Measurements from ENCODE around the gene CPT1C.
A peak's percentile ranks its signal among the peaks of the same experiment; 100 is the strongest.
"Not testable (repeated sequence)": the region's sequence is repeated elsewhere in the genome, so short reads cannot be mapped to it uniquely, and the experiment has no call there.

The CPT1C gene

GRCh38 chr19:49704888-49705642 is 14.1 kb downstream of the CPT1C start:
- DNase-seq (ENCODE audit: low read depth in 2 of 2): no peak

GRCh38 chr19:49705919-49706318 is 15.0 kb downstream of the CPT1C start:
- no peak for DNase-seq (ENCODE audit: low read depth in 2 of 2)

- no peak for DNase-seq (ENCODE audit: low read depth in 2 of 2)
These were observed 19.5 kb downstream of the CPT1C start for GRCh38 chr19:49710372-49710951.

- DNase-seq (ENCODE audit: low read depth in 2 of 2): no peak
These were observed 21.5 kb downstream of the CPT1C start for GRCh38 chr19:49712397-49712859.

GRCh38 chr19:49713236-49713845 is 22.4 kb downstream of the CPT1C start:
- no peak for DNase-seq (ENCODE audit: low read depth in 2 of 2)

GRCh38 chr19:49716154-49716553 is 25.2 kb downstream of the CPT1C start:
- no peak for DNase-seq (ENCODE audit: low read depth in 2 of 2)

- DNase-seq (ENCODE audit: low read depth in 2 of 2): no peak
These were observed 27.6 kb downstream of the CPT1C start for GRCh38 chr19:49718511-49718910.

- no peak for DNase-seq (ENCODE audit: low read depth in 2 of 2)
These were observed 28.1 kb downstream of the CPT1C start for GRCh38 chr19:49718991-49719390.

- DNase-seq (ENCODE audit: low read depth in 2 of 2): not testable (repeated sequence)
These were observed 28.5 kb downstream of the CPT1C start for GRCh38 chr19:49719420-49719819.

- no peak for DNase-seq (ENCODE audit: low read depth in 2 of 2)
These were observed 36.5 kb downstream of the CPT1C start for GRCh38 chr19:49727217-49728030.

- no peak for DNase-seq (ENCODE audit: low read depth in 2 of 2)
These were observed 39.2 kb downstream of the CPT1C start for GRCh38 chr19:49730166-49730565.

- DNase-seq (ENCODE audit: low read depth in 2 of 2): no peak
These were observed 47.4 kb downstream of the CPT1C start for GRCh38 chr19:49738268-49738667.

- no peak for DNase-seq (ENCODE audit: low read depth in 2 of 2)
These were observed 48.2 kb downstream of the CPT1C start for GRCh38 chr19:49739098-49739497.

GRCh38 chr19:49739933-49740332 is 49.0 kb downstream of the CPT1C start:
- no peak for DNase-seq (ENCODE audit: low read depth in 2 of 2)

GRCh38 chr19:49741210-49741844 is 50.4 kb downstream of the CPT1C start:
- DNase-seq (ENCODE audit: low read depth in 2 of 2): no peak

- DNase-seq (ENCODE audit: low read depth in 2 of 2): no peak
These were observed 54.0 kb downstream of the CPT1C start for GRCh38 chr19:49744946-49745381.

- peak; percentile 37 to 69 for DNase-seq (ENCODE audit: low read depth in 2 of 2)
These were observed 55.5 kb downstream of the CPT1C start for GRCh38 chr19:49746206-49746958.

GRCh38 chr19:49749055-49749716 is 58.3 kb downstream of the CPT1C start:
- DNase-seq (ENCODE audit: low read depth in 2 of 2): no peak

- no peak for DNase-seq (ENCODE audit: low read depth in 2 of 2)
These were observed 58.9 kb downstream of the CPT1C start for GRCh38 chr19:49749771-49750170.

- no peak for DNase-seq (ENCODE audit: low read depth in 2 of 2)
These were observed 61.8 kb downstream of the CPT1C start for GRCh38 chr19:49752701-49753100.

Measured in stimulated activated CD8-positive, alpha-beta memory T cell treated with anti-CD3 and anti-CD28 coated beads, Interleukin-2, amount 100 ng/mL, for 48 hours (primary cell).